H1 (cell line): ENCODE data around the gene TPP2. TPM values are rescaled to one million over a fixed set of nuclear protein-coding genes. Genes with fewer than 3 reads are reported as not detected.

Experiments used
- CTCF ChIA-PET: fragments of 300-600 bp; sonication (Branson Sonifier 250); formaldehyde crosslinking; loops from one replicate; lab custom pipeline; 2021; ENCODE audit not compliant: partially characterized antibody; lab: Charles Lee
- POLR2A ChIA-PET: fragments of 300-600 bp; sonication (Branson Sonifier 250); formaldehyde crosslinking; loops from one replicate; lab custom pipeline; 2021; ENCODE audit warnings: inconsistent platforms; ENCODE audit not compliant: partially characterized antibody; lab: Charles Lee
- DNase-seq, 2 experiments: peaks; one replicate each; pipeline versions ENCODE4 v3.0.0 to v3.0.0-alpha.2; 2010 to 2022; ENCODE audit warnings: low spot score in 2 of 2, low read depth in 1 of 2, mixed read lengths in 1 of 2
- FAIRE-seq: peaks from 2 replicates; lab custom pipeline; 2011; peaks lifted over from hg19 to GRCh38; lab: Jason Lieb, UNC
- H2AFZ ChIP-seq: 2 replicates; pipeline ENCODE4 v1.8.1; 2012; ENCODE audit warnings: low read length, inconsistent platforms
- H2AK5ac ChIP-seq: 2 replicates; pipeline ENCODE4 v1.6.1; 2013; ENCODE audit warnings: low read depth, low read length
- H2BK120ac ChIP-seq: replicated peaks from 2 replicates; pipeline ENCODE3; 2013; ENCODE audit warnings: low read depth, low read length, inconsistent platforms
- H2BK12ac ChIP-seq: 2 replicates; pipeline ENCODE4 v1.6.1; 2013; ENCODE audit warnings: low read depth, low read length
- H2BK15ac ChIP-seq: 2 replicates; pipeline ENCODE4 v1.6.1; 2013; ENCODE audit warnings: low read length
- H2BK20ac ChIP-seq: 2 replicates; pipeline ENCODE4 v1.6.1; 2013; ENCODE audit warnings: low read length
- H2BK5ac ChIP-seq: 2 replicates; pipeline ENCODE4 v1.6.1; 2013; ENCODE audit warnings: low read depth, low read length
- H3K14ac ChIP-seq: 2 replicates; pipeline ENCODE4 v1.6.1; 2013; ENCODE audit warnings: inconsistent platforms; ENCODE audit not compliant: insufficient read length
- H3K18ac ChIP-seq: 2 replicates; pipeline ENCODE4 v1.6.1; 2013; ENCODE audit warnings: low read length; ENCODE audit errors: extremely low read depth
- H3K23ac ChIP-seq: 2 replicates; pipeline ENCODE4 v1.6.1; 2013; ENCODE audit warnings: inconsistent platforms; ENCODE audit not compliant: insufficient read length
- H3K23me2 ChIP-seq: 2 replicates; pipeline ENCODE4 v1.6.1; 2013; ENCODE audit warnings: low read depth, low read length
- H3K27ac ChIP-seq: 2 replicates; pipeline ENCODE4 v1.6.1; 2011; ENCODE audit warnings: low read depth, low read length, inconsistent platforms
- H3K27me3 ChIP-seq, 4 experiments: replicated peaks in 1 of 4; 1 replicate in 1 of 4; 2 replicates in 3 of 4; pipeline versions ENCODE4 v1.6.1 to v1.8.1; 2011 to 2013; ENCODE audit warnings: low read length in 3 of 4, mild to moderate bottlenecking in 3 of 4, inconsistent platforms in 2 of 4, mixed read lengths in 2 of 4, moderate library complexity in 1 of 4; ENCODE audit not compliant: control insufficient read depth in 3 of 4, insufficient read depth in 3 of 4; ENCODE audit errors: extremely low read depth in 1 of 4
- H3K36me3 ChIP-seq, 4 experiments: 2 replicates each; pipeline versions ENCODE4 v1.6.1 to v1.8.1; 2011 to 2013; ENCODE audit warnings: mild to moderate bottlenecking in 4 of 4, low read length in 3 of 4, moderate library complexity in 2 of 4, control low read depth in 1 of 4, inconsistent platforms in 1 of 4; ENCODE audit not compliant: insufficient read depth in 4 of 4, control insufficient read depth in 2 of 4
- H3K4ac ChIP-seq: replicated peaks from 2 replicates; pipeline ENCODE3; 2013; ENCODE audit warnings: low read length, low read depth, mixed read lengths, inconsistent platforms; ENCODE audit not compliant: insufficient read length
- H3K4me1 ChIP-seq, 4 experiments: replicated peaks in 1 of 4; 1 replicate in 1 of 4; 2 replicates in 3 of 4; pipeline versions ENCODE4 v1.6.1 to v1.8.1; 2011 to 2013; ENCODE audit warnings: low read length in 3 of 4, inconsistent platforms in 2 of 4, mixed read lengths in 1 of 4; ENCODE audit not compliant: insufficient read depth in 4 of 4, control insufficient read depth in 3 of 4
- H3K4me2 ChIP-seq, 2 experiments: 2 replicates each; pipeline versions ENCODE4 v1.6.1 to v1.8.1; 2011 to 2013; ENCODE audit warnings: low read depth in 2 of 2, low read length in 2 of 2, control low read depth in 1 of 2, inconsistent platforms in 1 of 2, mild to moderate bottlenecking in 1 of 2; ENCODE audit not compliant: insufficient read depth in 1 of 2
- H3K4me3 ChIP-seq, 4 experiments: fragments of 200-600, 300-600 bp in 1 of 4; sonication (generic), shearing (Covaris generic), sonication (Bioruptor Twin) in 1 of 4; 2 replicates each; pipeline versions ENCODE4 v1.5.1 to v1.8.1; 2011 to 2016; ENCODE audit warnings: low read length in 4 of 4, low read depth in 3 of 4, control low read depth in 2 of 4, inconsistent platforms in 2 of 4, mild to moderate bottlenecking in 2 of 4, mixed read lengths in 1 of 4, moderate library complexity in 1 of 4; ENCODE audit not compliant: insufficient read depth in 2 of 4; ENCODE audit errors: extremely low read depth in 1 of 4
- H3K56ac ChIP-seq: replicated peaks from 2 replicates; pipeline ENCODE3; 2013; ENCODE audit warnings: low read depth, mild to moderate bottlenecking, mixed read lengths, low read length, inconsistent platforms; ENCODE audit not compliant: insufficient read length
- H3K79me1 ChIP-seq: 2 replicates; pipeline ENCODE4 v1.6.1; 2013; ENCODE audit warnings: low read depth, low read length, control low read depth
- H3K79me2 ChIP-seq, 2 experiments: 2 replicates each; pipeline versions ENCODE4 v1.6.1 to v1.8.1; 2012 to 2013; ENCODE audit warnings: low read length in 2 of 2, mild to moderate bottlenecking in 2 of 2, inconsistent platforms in 1 of 2; ENCODE audit not compliant: insufficient read depth in 2 of 2, control insufficient read depth in 1 of 2
- H3K9ac ChIP-seq, 4 experiments: replicated peaks in 1 of 4; 1 replicate in 1 of 4; 2 replicates in 3 of 4; pipeline versions ENCODE4 v1.6.1 to v1.8.1; 2011 to 2013; ENCODE audit warnings: low read depth in 3 of 4, low read length in 3 of 4, control low read depth in 2 of 4, mild to moderate bottlenecking in 2 of 4, moderate library complexity in 2 of 4, inconsistent platforms in 1 of 4; ENCODE audit errors: extremely low read depth in 1 of 4
- H3K9me3 ChIP-seq, 2 experiments: 2 replicates each; pipeline versions ENCODE4 v1.6.1 to v1.8.1; 2012 to 2013; ENCODE audit warnings: mild to moderate bottlenecking in 2 of 2, moderate library complexity in 2 of 2, control low read depth in 1 of 2, inconsistent platforms in 1 of 2, low read depth in 1 of 2, low read length in 1 of 2, mixed read lengths in 1 of 2; ENCODE audit not compliant: insufficient read depth in 2 of 2
- H4K20me1 ChIP-seq, 2 experiments: replicated peaks in 1 of 2; 2 replicates each; pipeline versions ENCODE3 to v1.8.1; 2011 to 2013; ENCODE audit warnings: inconsistent platforms in 2 of 2, low read length in 2 of 2, mild to moderate bottlenecking in 1 of 2; ENCODE audit not compliant: insufficient read depth in 2 of 2, control insufficient read depth in 1 of 2
- H4K5ac ChIP-seq: 2 replicates; pipeline ENCODE4 v1.6.1; 2013; ENCODE audit warnings: low read length, low read depth, mixed read lengths, inconsistent platforms; ENCODE audit not compliant: insufficient read length
- H4K8ac ChIP-seq: 2 replicates; pipeline ENCODE4 v1.8.0; 2013; ENCODE audit warnings: mild to moderate bottlenecking, moderate library complexity, low read length, inconsistent platforms; ENCODE audit not compliant: insufficient read depth; ENCODE audit errors: extremely low read depth
- H4K91ac ChIP-seq: replicated peaks from 2 replicates; pipeline ENCODE3; 2013; ENCODE audit warnings: low read length, mixed read lengths, inconsistent platforms; ENCODE audit not compliant: insufficient read length
- EP300 ChIP-seq, 2 experiments: IDR thresholded peaks; 1 replicate in 1 of 2; 2 replicates in 1 of 2; pipeline ENCODE4 v1.6.1; 2011 to 2012; ENCODE audit warnings: low read depth in 2 of 2, low read length in 2 of 2, mild to moderate bottlenecking in 2 of 2, borderline replicate concordance in 1 of 2, inconsistent platforms in 1 of 2, moderate library complexity in 1 of 2
- EZH2 ChIP-seq: fragments of 200-600 bp; sonication (generic); IDR thresholded peaks from 2 replicates; pipeline ENCODE4 v1.7.1; 2012; ENCODE audit warnings: low read depth, mild to moderate bottlenecking, moderate library complexity, low read length, inconsistent platforms; ENCODE audit not compliant: severe bottlenecking
- HDAC2 ChIP-seq, 2 experiments: fragments of 300-600 bp in 1 of 2; sonication (generic) in 1 of 2; IDR thresholded peaks; 2 replicates each; pipeline ENCODE4 v1.6.1; 2011 to 2012; ENCODE audit warnings: low read depth in 2 of 2, low read length in 2 of 2, mild to moderate bottlenecking in 2 of 2, moderate library complexity in 2 of 2, borderline replicate concordance in 1 of 2, inconsistent platforms in 1 of 2
- HDAC6 ChIP-seq: IDR thresholded peaks from one replicate; pipeline ENCODE4 v1.7.1; 2012; ENCODE audit warnings: low read depth, mild to moderate bottlenecking, inconsistent platforms, low read length, moderate library complexity
- JUND ChIP-seq: IDR thresholded peaks from 2 replicates; pipeline ENCODE4 v1.6.1; 2011; ENCODE audit warnings: mild to moderate bottlenecking, improper control_type of control experiment, low read length
- RNF2 ChIP-seq: fragments of 200-900, 300-1000 bp; sonication (generic); IDR thresholded peaks from 2 replicates; pipeline ENCODE4 v1.7.1; 2016; ENCODE audit warnings: borderline replicate concordance, low read depth, mild to moderate bottlenecking, antibody characterized with exemption, low read length; ENCODE audit not compliant: poor library complexity, severe bottlenecking; ENCODE audit errors: missing control alignments
- SAP30 ChIP-seq: fragments of 300-600 bp; sonication (generic); IDR thresholded peaks from 2 replicates; pipeline ENCODE4 v1.7.1; 2012; ENCODE audit warnings: low read length, moderate library complexity, mild to moderate bottlenecking, inconsistent platforms; ENCODE audit not compliant: insufficient read depth, insufficient replicate concordance
- SRF ChIP-seq: IDR thresholded peaks from 2 replicates; pipeline ENCODE4 v1.6.1; 2011; ENCODE audit warnings: mild to moderate bottlenecking, low read depth, low read length, moderate library complexity
- TAF1 ChIP-seq: IDR thresholded peaks from 2 replicates; pipeline ENCODE4 v1.6.1; 2011; ENCODE audit warnings: mild to moderate bottlenecking, low read depth, low read length
- TCF12 ChIP-seq: IDR thresholded peaks from 2 replicates; pipeline ENCODE4 v1.6.1; 2011; ENCODE audit warnings: low read depth, mild to moderate bottlenecking, low read length
- WGBS, 2 experiments: shearing (Covaris generic) in 1 of 2; methylation state at CpG; one replicate each; pipeline versions ENCODE4 v1.1.6 to v1.1.7; 2013 to 2015; ENCODE audit warnings: low lambda C conversion rate in 2 of 2, mixed read lengths in 2 of 2, inconsistent platforms in 1 of 2, low coverage in 1 of 2, missing lambda C conversion rate in 1 of 2; ENCODE audit not compliant: insufficient replicate concordance in 2 of 2, insufficient coverage in 1 of 2, insufficient read length in 1 of 2; ENCODE audit errors: extremely low coverage in 1 of 2, missing lambda C conversion rate in 1 of 2; 5-methylcytosine and 5-hydroxymethylcytosine counted together
- polyA plus RNA-seq, 7 experiments: library from polyadenylated mRNA; depleted of rRNA in 3 of 7; stranded (reverse) in 5 of 7; unstranded in 2 of 7; fragments of >200 nt in 5 of 7; fragments of 200-250 nt in 2 of 7; gene quantifications; 1 replicate in 5 of 7; 2 replicates in 1 of 7; 4 replicates in 1 of 7; pipeline versions ENCODE4 v1.2.1 to v1.2.3, GENCODE V29; 2011 to 2013; ENCODE audit warnings: missing spikeins in 2 of 7, mixed read lengths in 2 of 7
- total RNA-seq: library from RNA; stranded (reverse); fragmentation: NEBNext Ultra II Directional; extraction: Animal tissue kit (Norgen Biotek cat#: 25700); gene quantifications from 2 replicates; pipeline ENCODE4 v1.2.1, GENCODE V29; 2021
- TF ChIP-seq, protein P1 (sequence below): IDR thresholded peaks from 2 replicates; pipeline ENCODE4 v1.6.1; 2012; ENCODE audit warnings: inconsistent platforms

The TPP2 gene
- total and polyA plus RNA-seq, 2 of the 8 experiments (the other 6 are each of a cell fraction or from before 2014, with no cell fraction given) = 15.9 to 85.7 TPM

DNA sequence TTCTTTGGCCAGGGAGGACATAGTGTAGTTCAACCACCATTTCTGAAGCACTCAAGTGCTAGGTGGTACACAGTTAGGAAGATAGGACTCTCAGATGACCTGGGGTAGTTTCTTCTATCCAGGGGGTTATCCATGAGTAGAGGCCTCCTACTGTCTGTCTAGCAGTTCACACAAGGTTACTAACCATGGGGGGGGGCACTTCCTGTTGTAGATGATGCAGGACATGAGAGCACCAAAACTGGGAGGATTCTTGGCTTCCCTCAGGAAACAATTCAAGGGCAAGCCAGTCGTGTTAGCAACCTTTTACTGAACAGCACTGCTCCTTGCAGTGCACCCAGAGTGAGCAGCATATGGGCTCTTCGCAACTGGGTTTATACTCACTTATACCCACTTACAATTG is 8.9 kb upstream of the TPP2 start:
- Histone ChIP-seq H2BK15ac (no peak overlapping the region), H4K20me1 (no peaks in the 10 kb centered on the region), H2BK20ac (no peak overlapping the region), H3K27ac (no peak overlapping the region), H2BK120ac (no peak overlapping the region), H2AK5ac (no peak overlapping the region), H4K91ac (no peak overlapping the region), H3K4me3 (no peak overlapping the region), H4K5ac (no peak overlapping the region), H3K56ac (no peak overlapping the region), H3K23me2 (peaks cover 5% of the 10 kb centered on the region; the same call in 1 of the 2 replicates), H3K4me1 (peaks cover under 1 to 2% (median 1%) of the 10 kb centered on the region in 4 experiments; a peak in 4 of 7 replicates), H3K9me3 (no peaks in the 10 kb centered on the region), H3K4ac (no peak overlapping the region), H3K18ac (no peak overlapping the region), H4K8ac (no peak overlapping the region), H3K14ac (no peak overlapping the region), H3K4me2 (no peak overlapping the region), H3K23ac (no peak overlapping the region), H2BK12ac (no peak overlapping the region), H3K36me3 (no peaks in the 10 kb centered on the region), H2BK5ac (no peak overlapping the region), H3K79me2 (no peaks in the 10 kb centered on the region), H3K9ac (no peak overlapping the region), H2AFZ (no peak overlapping the region), H3K27me3 (no peaks in the 10 kb centered on the region; a peak in 1 of 7 replicates), H3K79me1 (no peaks in the 10 kb centered on the region)
- WGBS, 2 experiments = 76% methylated on average over 2 of the region's 2 CpGs; no CpG with 5 or more reads in 1 of the 2 experiments
- ChIA-PET CTCF (interaction anchor here (1.4 kb wide), 1 partner anchor 259 kb away, joined by 3 read pairs; no protein-coding TSS in a partner anchor), POLR2A (no interaction called here)
- no peak for TF ChIP-seq HDAC2 (IDR thresholded peaks at IDR 0.05; ENCODE audit: borderline replicate concordance in 1 of 2, low read depth in 2 of 2, low read length in 2 of 2)
- TF ChIP-seq SRF = no peak
- no peak for TF ChIP-seq JUND
- no peak for TF ChIP-seq SAP30
- TF ChIP-seq, protein P1, sequence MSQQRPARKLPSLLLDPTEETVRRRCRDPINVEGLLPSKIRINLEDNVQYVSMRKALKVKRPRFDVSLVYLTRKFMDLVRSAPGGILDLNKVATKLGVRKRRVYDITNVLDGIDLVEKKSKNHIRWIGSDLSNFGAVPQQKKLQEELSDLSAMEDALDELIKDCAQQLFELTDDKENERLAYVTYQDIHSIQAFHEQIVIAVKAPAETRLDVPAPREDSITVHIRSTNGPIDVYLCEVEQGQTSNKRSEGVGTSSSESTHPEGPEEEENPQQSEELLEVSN = no peak
- no peak for TF ChIP-seq EP300 (IDR thresholded peaks at IDR 0.05; ENCODE audit: borderline replicate concordance in 1 of 2, low read depth in 2 of 2, low read length in 2 of 2)
- no peak for TF ChIP-seq EZH2
- TF ChIP-seq HDAC6 = no peak
- TF ChIP-seq RNF2 = no peak
- no peak for TF ChIP-seq TAF1
- TF ChIP-seq TCF12 = no peak
- DNase-seq (no peak), FAIRE-seq (no peak)
